ENCODE measurements around the gene OGDH. TPM values are rescaled to one million over a fixed set of nuclear protein-coding genes. Genes with fewer than 3 reads are reported as not detected.
A peak's percentile ranks its signal among the peaks of the same experiment; 100 is the strongest.
"Not testable (repeated sequence)": the region's sequence is repeated elsewhere in the genome, so short reads cannot be mapped to it uniquely, and the experiment has no call there.

The OGDH gene
- polyA plus RNA-seq, 1 donor from 2014 or later = 26.6 TPM

- H3K27ac Mint-ChIP-seq = no peak overlapping the region
- no peaks in the 10 kb centered on the region for H3K9me3 Mint-ChIP-seq
- H3K4me3 Mint-ChIP-seq = no peak overlapping the region
- H3K36me3 Mint-ChIP-seq = peaks cover 12% of the 10 kb centered on the region
- no peaks in the 10 kb centered on the region for H3K27me3 Mint-ChIP-seq
- H3K4me1 Mint-ChIP-seq = peaks cover 0 to 2% (median 0%) of the 10 kb centered on the region in 3 donors
Measured at GRCh38 chr7:44678101-44678470, 71.7 kb downstream of the OGDH start.

DNA sequence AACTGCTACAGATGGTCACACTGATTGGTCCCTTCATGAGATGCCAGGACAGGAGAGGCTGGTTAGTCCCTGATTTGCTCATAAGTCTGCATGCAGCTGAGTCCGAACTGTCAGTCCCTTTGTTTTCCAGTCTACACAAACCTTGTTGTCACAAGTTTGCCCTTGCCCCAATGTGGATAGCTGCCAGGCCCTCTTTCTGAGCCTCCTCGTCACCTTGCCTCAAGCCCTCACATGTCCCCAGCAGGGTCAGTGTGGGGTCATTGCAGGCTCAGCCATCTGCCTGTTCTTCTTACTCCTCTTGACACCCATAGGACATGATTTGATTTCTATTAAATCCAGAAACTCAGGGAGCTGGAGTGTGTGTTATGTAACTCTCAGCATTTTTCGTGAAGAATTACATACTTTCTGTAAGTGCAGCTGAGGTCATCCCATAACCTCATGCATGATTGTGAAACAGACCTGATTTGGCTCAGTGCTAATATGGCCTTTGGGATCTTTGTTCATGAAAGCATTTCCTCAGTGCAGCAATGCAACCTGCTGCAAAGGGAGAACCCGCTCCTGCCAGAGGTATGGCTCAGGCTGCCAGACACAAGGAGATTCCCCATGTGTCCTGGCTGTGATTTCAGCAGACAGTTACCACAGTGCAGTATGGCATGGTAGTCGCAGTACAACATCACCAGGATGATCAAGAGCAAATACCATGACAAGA is 72.2 kb downstream of the OGDH start:
- H3K27ac Mint-ChIP-seq = no peak overlapping the region
- peaks cover 12% of the 10 kb centered on the region for H3K36me3 Mint-ChIP-seq
- no peak overlapping the region for H3K4me3 Mint-ChIP-seq
- peaks cover 0 to 2% (median 0%) of the 10 kb centered on the region in 3 donors for H3K4me1 Mint-ChIP-seq
- H3K9me3 Mint-ChIP-seq = no peaks in the 10 kb centered on the region
- no peaks in the 10 kb centered on the region for H3K27me3 Mint-ChIP-seq

- peaks cover 0 to 5% (median 1%) of the 10 kb centered on the region in 3 donors for H3K4me1 Mint-ChIP-seq
- no peak overlapping the region for H3K4me3 Mint-ChIP-seq
- H3K27ac Mint-ChIP-seq = no peak overlapping the region
- no peaks in the 10 kb centered on the region for H3K9me3 Mint-ChIP-seq
- peaks cover 16% of the 10 kb centered on the region for H3K36me3 Mint-ChIP-seq
- H3K27me3 Mint-ChIP-seq = no peaks in the 10 kb centered on the region
Measured at GRCh38 chr7:44681645-44682044, 75.2 kb downstream of the OGDH start.

DNA sequence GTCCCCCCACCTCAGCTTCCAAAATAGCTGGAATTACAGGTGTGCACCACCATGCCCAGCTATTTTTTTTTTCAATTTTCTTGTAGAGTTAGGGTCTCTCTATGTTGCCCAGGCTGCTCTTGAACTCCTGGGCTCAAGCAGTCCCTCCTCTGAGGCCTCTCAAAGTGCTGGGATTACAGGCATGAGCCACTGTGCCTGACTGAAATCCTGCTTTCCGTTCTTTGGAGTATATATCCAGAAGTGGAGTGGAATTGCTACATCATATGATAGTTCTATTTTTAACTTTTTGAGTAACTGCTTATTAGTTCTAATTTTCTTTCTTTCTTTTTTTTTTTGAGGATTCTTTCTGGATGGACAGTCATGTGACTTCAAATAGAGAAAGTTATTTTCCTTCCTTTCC is 79.3 kb downstream of the OGDH start:
- no peak overlapping the region for H3K4me3 Mint-ChIP-seq
- H3K27me3 Mint-ChIP-seq = no peaks in the 10 kb centered on the region
- no peak overlapping the region for H3K27ac Mint-ChIP-seq
- peaks cover 0 to 5% (median 2%) of the 10 kb centered on the region in 3 donors for H3K4me1 Mint-ChIP-seq
- no peaks in the 10 kb centered on the region for H3K9me3 Mint-ChIP-seq
- H3K36me3 Mint-ChIP-seq = peaks cover 11% of the 10 kb centered on the region

DNA sequence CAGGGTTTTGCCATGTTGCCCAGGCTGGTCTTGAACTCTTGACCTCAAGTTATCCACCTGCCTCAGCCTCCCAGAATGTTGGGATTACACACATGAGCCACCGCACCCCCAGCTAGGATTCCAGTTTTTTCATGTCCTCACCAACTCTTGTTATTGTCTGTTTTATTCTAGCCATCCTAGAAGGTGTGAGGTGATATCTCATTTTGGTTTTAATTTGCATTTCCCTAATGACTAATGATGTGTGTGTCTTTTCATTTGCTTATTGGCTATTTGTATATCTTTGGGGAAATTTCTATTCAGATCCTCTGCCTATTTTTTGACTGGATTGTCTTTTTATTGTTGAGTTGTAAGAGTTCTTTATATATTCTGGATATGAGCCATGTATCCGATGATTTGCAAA is 83.0 kb downstream of the OGDH start:
- H3K9me3 Mint-ChIP-seq = no peaks in the 10 kb centered on the region
- peaks cover 0 to 5% (median 2%) of the 10 kb centered on the region in 3 donors for H3K4me1 Mint-ChIP-seq
- no peaks in the 10 kb centered on the region for H3K27me3 Mint-ChIP-seq
- H3K36me3 Mint-ChIP-seq = peaks cover 6% of the 10 kb centered on the region
- no peak overlapping the region for H3K27ac Mint-ChIP-seq
- H3K4me3 Mint-ChIP-seq = no peak overlapping the region

- H3K9me3 Mint-ChIP-seq = no peaks in the 10 kb centered on the region
- peaks cover 10% of the 10 kb centered on the region for H3K36me3 Mint-ChIP-seq
- no peak overlapping the region for H3K27ac Mint-ChIP-seq
- H3K27me3 Mint-ChIP-seq = no peaks in the 10 kb centered on the region
- peaks cover 0 to 4% (median 2%) of the 10 kb centered on the region in 3 donors for H3K4me1 Mint-ChIP-seq
- H3K4me3 Mint-ChIP-seq = no peak overlapping the region
Measured at GRCh38 chr7:44693641-44694313, 87.3 kb downstream of the OGDH start.

- no peak overlapping the region for H3K27ac Mint-ChIP-seq
- peaks cover 10% of the 10 kb centered on the region for H3K36me3 Mint-ChIP-seq
Measured at GRCh38 chr7:44694326-44694725, 87.9 kb downstream of the OGDH start.

GRCh38 chr7:44694766-44695165 is 88.3 kb downstream of the OGDH start:
- Mint-ChIP-seq H3K36me3 (peaks cover 11% of the 10 kb centered on the region), H3K4me1 (peaks cover 0 to 4% (median 0%) of the 10 kb centered on the region in 3 donors), H3K4me3 (no peak overlapping the region), H3K27ac (no peak overlapping the region), H3K9me3 (no peaks in the 10 kb centered on the region), H3K27me3 (no peaks in the 10 kb centered on the region)

More at GRCh38 chr7:44694326-44694725, 87.9 kb downstream of the OGDH start:
- H3K4me1 Mint-ChIP-seq = peaks cover 0 to 4% (median 2%) of the 10 kb centered on the region in 3 donors
- H3K9me3 Mint-ChIP-seq = no peaks in the 10 kb centered on the region
- H3K27me3 Mint-ChIP-seq = no peaks in the 10 kb centered on the region
- no peak overlapping the region for H3K4me3 Mint-ChIP-seq

GRCh38 chr7:44695756-44696155 is 89.3 kb downstream of the OGDH start:
- H3K27ac Mint-ChIP-seq = no peak overlapping the region

GRCh38 chr7:44696728-44697127 is 90.3 kb downstream of the OGDH start:
- H3K4me1 Mint-ChIP-seq = peaks cover 0 to 5% (median 0%) of the 10 kb centered on the region in 3 donors

More at GRCh38 chr7:44695756-44696155, 89.3 kb downstream of the OGDH start:
- H3K4me1 Mint-ChIP-seq = peaks cover 0 to 5% (median 0%) of the 10 kb centered on the region in 3 donors
- H3K4me3 Mint-ChIP-seq = no peak overlapping the region
- peaks cover 13% of the 10 kb centered on the region for H3K36me3 Mint-ChIP-seq
- H3K27me3 Mint-ChIP-seq = no peaks in the 10 kb centered on the region
- H3K9me3 Mint-ChIP-seq = no peaks in the 10 kb centered on the region

DNA sequence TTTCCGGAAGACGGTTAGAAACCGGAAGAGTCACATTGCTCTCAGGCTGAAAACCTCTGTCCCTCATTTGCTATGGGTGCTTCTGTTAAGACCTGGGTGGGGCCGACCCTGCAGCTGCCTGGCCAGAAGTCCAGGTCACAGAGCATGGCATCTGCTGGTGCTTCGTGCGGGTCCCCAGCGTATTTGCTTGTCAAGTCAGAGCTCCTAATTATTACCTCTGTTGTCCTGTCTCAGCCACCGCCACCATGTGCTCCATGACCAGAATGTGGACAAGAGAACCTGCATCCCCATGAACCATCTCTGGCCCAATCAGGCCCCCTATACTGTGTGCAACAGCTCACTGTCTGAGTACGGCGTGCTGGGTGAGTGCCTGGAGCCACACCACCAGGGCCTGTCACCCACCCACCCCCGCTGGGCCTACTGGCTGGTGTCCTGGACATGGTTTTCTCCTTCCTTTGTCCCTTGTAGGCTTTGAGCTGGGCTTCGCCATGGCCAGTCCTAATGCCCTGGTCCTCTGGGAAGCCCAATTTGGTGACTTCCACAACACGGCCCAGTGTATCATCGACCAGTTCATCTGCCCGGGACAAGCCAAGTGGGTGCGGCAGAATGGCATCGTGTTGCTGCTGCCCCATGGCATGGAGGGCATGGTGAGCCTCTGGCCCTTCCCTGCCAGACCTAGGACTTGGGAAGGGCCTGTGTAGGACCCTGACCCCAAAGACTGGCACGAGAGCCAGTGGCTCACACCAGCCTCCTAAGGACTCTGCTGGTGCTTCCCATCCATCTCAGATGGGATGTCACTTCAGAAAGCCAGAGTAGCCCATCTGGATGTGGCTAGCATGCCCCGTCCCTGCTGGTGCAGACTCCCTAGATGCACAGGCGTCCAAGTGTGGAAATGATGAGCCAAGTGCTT is 91.0 kb downstream of the OGDH start:
- peaks cover 0 to 5% (median 0%) of the 10 kb centered on the region in 3 donors for H3K4me1 Mint-ChIP-seq
- H3K4me3 Mint-ChIP-seq = no peak overlapping the region
- H3K27me3 Mint-ChIP-seq = no peaks in the 10 kb centered on the region
- no peaks in the 10 kb centered on the region for H3K9me3 Mint-ChIP-seq
- H3K27ac Mint-ChIP-seq = no peak overlapping the region
- H3K36me3 Mint-ChIP-seq = peaks cover 13% of the 10 kb centered on the region

More at GRCh38 chr7:44696728-44697127, 90.3 kb downstream of the OGDH start:
- H3K27ac Mint-ChIP-seq = no peak overlapping the region
- no peaks in the 10 kb centered on the region for H3K9me3 Mint-ChIP-seq
- no peak overlapping the region for H3K4me3 Mint-ChIP-seq
- peaks cover 13% of the 10 kb centered on the region for H3K36me3 Mint-ChIP-seq
- H3K27me3 Mint-ChIP-seq = no peaks in the 10 kb centered on the region

DNA sequence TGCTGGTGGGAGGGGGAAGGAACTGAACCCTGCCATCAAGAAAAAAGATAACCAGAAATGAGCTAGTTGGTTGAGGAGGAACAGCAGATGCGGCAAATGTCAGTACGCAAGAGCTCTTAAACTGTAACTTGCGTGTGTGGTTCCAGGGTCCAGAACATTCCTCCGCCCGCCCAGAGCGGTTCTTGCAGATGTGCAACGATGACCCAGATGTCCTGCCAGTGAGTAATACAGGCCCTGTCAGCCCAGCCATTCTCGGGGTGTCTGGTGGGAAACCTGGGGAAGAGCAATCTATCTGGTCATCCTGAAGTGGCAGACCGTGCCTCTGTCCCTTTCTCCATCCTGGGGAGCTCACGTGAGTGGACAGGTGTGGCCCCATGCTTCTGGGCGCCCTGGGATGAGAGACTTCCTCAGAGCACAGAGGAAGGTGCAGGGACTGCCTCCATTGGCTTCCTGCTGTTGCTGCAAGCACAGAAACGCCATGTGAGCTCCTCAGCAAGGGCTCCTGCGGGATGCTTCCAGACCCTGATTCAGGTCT is 91.7 kb downstream of the OGDH start:
- peaks cover 13% of the 10 kb centered on the region for H3K36me3 Mint-ChIP-seq
- H3K4me3 Mint-ChIP-seq = no peak overlapping the region
- no peak overlapping the region for H3K27ac Mint-ChIP-seq

DNA sequence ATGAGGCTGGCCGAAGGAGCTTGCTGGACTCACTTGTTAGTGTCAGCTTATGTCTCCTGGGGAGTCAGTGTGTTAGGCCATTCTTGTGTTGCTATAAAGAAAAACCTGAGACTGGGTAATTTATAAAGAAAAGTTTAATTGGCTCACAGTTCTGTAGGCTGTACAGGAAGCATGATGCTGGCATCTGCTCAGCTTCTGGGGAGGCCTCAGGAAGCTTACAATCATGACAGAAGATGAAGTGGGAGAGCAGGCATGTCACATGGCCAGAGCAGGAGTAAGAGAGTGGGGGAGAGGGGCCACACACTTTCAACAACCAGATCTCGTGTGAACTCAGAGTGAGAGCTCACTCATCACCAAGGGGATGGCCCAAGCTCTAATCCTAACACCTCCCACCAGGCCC is 93.2 kb downstream of the OGDH start:
- not testable (repeated sequence) for H3K27ac Mint-ChIP-seq, H3K4me3 Mint-ChIP-seq, H3K9me3 Mint-ChIP-seq, H3K4me1 Mint-ChIP-seq, H3K27me3 Mint-ChIP-seq
- H3K36me3 Mint-ChIP-seq = peaks cover 17% of the 10 kb centered on the region

More for the DNA sequence above, 91.7 kb downstream of the OGDH start:
- no peaks in the 10 kb centered on the region for H3K27me3 Mint-ChIP-seq
- H3K4me1 Mint-ChIP-seq = peaks cover 0 to 5% (median 0%) of the 10 kb centered on the region in 3 donors
- H3K9me3 Mint-ChIP-seq = no peaks in the 10 kb centered on the region

- Mint-ChIP-seq H3K9me3 (no peaks in the 10 kb centered on the region), H3K4me3 (no peak overlapping the region), H3K36me3 (peaks cover 17% of the 10 kb centered on the region), H3K27me3 (no peaks in the 10 kb centered on the region), H3K4me1 (peaks cover 0 to 3% (median 0%) of the 10 kb centered on the region in 3 donors), H3K27ac (peak overlapping the region in 1 of 3 donors; percentile 73)
Measured at GRCh38 chr7:44700322-44700721, 93.9 kb downstream of the OGDH start.

DNA sequence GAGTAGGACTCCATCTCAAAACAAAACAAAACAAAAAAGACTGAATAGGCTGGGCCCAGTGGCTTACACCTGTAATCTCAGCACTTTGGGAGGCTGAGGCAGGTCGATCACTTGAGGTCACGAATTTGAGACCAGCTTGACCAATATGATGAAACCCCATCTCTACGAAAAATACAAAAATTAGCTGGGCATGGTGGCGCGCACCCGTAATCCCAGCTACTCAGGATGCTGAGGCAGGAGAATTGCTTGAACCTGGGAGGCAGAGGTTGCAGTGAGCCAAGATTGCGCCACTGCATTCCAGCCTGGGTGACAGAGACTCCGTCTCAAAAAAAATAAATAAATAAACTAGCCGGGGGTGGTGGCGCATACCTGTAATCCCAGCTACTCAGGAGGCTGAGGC is 97.0 kb downstream of the OGDH start:
- not testable (repeated sequence) for H3K4me1 Mint-ChIP-seq, H3K4me3 Mint-ChIP-seq, H3K27me3 Mint-ChIP-seq, H3K27ac Mint-ChIP-seq, H3K9me3 Mint-ChIP-seq
- peaks cover 11% of the 10 kb centered on the region for H3K36me3 Mint-ChIP-seq
